ENCODE data around the gene BCL2L2.

DNA sequence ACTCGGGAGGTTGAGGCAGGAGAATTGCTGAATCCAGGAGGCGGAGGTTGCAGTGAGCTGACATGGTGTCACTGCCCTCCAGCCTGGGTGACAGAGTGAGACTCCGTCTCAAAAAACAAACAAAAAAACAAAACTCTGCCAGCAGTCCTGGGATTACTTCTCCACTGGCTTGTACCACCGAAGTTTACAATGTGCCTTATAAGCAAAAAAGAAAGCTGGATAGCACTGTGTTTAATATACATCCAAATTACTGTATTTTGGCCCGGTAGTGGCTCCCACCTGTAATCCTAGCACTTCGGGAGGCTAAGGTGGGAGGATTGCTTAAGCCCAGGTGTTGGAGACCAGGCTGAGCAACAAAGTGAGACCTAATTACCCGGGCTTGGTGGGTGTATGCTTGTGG lies 37.4 kb upstream of the BCL2L2 start:
- TF ChIP-seq, protein P1, sequence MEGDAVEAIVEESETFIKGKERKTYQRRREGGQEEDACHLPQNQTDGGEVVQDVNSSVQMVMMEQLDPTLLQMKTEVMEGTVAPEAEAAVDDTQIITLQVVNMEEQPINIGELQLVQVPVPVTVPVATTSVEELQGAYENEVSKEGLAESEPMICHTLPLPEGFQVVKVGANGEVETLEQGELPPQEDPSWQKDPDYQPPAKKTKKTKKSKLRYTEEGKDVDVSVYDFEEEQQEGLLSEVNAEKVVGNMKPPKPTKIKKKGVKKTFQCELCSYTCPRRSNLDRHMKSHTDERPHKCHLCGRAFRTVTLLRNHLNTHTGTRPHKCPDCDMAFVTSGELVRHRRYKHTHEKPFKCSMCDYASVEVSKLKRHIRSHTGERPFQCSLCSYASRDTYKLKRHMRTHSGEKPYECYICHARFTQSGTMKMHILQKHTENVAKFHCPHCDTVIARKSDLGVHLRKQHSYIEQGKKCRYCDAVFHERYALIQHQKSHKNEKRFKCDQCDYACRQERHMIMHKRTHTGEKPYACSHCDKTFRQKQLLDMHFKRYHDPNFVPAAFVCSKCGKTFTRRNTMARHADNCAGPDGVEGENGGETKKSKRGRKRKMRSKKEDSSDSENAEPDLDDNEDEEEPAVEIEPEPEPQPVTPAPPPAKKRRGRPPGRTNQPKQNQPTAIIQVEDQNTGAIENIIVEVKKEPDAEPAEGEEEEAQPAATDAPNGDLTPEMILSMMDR (IDR thresholded peaks at IDR 0.05): no peak
- no peak for TF ChIP-seq POLR2A (IDR thresholded peaks at IDR 0.05)
